ENCODE results near the gene TMEM53.

The TMEM53 gene

DNA sequence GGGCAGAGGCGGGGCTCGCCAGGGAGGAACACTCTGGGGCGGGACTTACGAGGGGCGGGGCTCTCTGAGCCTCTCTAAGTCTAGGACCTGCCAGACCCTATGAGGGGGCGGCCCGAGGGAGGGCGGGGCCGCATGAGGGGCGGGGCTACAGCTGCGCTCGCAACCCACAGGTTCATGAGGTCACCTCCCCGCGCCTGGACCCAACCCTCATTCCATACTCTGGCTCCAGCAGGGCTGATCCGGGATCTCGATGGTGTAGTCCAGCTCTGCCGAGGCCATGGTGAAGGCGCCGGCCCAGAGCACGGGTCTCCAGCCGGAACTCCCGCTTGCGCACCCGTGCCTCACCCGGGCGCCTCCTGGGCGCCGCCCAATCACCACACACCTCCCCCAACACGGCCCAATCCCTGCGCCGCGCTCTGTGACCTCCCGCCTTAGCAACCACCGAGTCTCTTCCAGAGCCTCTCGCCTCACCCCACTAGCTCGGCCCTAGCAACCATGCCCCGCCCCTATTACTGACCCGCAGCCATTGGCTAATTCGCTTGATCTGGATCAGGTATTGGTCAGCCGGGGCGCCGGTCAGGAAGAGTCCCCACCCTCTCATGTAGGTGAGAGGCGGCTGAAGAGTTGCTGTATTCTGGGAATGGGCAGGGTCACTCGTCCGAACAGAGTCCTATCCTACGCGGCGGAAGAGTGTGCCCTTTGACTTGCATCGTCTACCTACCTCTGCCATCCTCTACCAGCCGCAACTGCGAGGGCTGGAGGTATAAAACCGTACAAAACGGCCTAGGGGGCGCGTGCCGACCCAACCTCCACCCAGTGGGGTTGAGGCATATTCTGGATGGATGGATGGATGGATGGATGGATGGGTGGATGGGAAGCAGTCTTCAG lies at the start of gene TMEM53, which contains the start of gene ARMH1:
TMEM53 (minus strand) TSS at position 369 of the 888 bp plus-strand sequence; CDS start at position 279, 90 bp downstream.
ARMH1 (plus strand) TSS at position 602 of the 888 bp plus-strand sequence. CDS start 14,984 bp downstream, outside the sequence.
- peaks cover 14% of the 10 kb centered on the region for H3K4me1 ChIP-seq (ENCODE audit: control insufficient read depth, low read depth, low read length)
- H3K4me3 ChIP-seq (ENCODE audit: low read length): peak within 1 kb of the TSS; percentile 93
- no peaks in the 10 kb centered on the region for H3K36me3 ChIP-seq (ENCODE audit: control insufficient read depth, low read depth, low read length)
- peak within 1 kb of the TSS; percentile 75 for H3K9ac ChIP-seq (ENCODE audit: low read length)
- no peaks in the 10 kb centered on the region for H3K9me3 ChIP-seq (ENCODE audit: control insufficient read depth, low read depth, low read length)
- peak within 1 kb of the TSS; percentile 89 for H3K27ac ChIP-seq (ENCODE audit: low read length)
- no peaks in the 10 kb centered on the region for H3K27me3 ChIP-seq (ENCODE audit: control insufficient read depth, insufficient read depth, low read length)

DNA sequence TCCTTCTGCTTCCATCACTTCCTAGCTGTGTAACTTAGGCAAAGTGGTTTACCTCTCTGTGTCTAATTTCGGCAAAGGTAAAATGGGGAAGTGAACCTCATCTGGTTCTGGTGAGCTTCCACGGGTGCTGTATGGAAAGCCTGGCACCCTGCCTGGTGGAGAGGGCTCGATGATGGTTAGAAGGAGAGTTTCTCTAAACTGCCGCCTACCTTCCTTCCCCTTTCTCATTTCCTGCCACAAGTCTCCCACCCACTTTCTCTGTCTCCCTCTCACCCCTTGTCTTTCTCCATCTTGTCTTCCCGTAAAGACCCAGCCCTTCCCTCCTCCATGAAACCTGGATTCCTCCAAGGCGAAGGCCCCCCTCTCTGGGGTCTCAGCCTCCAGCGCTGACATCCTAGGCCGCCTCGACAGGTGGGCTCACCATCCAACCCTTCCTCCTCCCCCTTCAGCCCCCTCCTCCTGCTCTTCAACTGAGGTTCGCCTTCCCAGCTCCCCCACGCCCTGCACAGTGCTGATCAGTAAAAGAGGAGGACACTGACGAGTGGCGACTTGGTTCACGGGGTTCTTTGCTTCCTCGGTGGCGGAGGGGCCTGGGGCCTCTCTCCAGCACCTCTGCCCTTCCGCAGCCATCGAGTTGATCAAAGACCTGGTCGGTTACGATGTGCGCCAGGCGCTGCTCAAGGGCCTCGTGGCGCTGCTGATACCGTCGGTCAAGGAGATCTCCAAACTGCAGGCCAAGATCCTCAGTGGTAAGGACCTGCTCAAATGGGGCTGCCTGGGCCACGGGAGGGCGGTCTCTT lies 49.4 kb upstream of the TMEM53 start:
- H3K4me3 ChIP-seq (ENCODE audit: low read length): no peak overlapping the region
- H3K4me1 ChIP-seq (ENCODE audit: control insufficient read depth, low read depth, low read length): no peaks in the 10 kb centered on the region
- no peak overlapping the region for H3K9ac ChIP-seq (ENCODE audit: low read length)

DNA sequence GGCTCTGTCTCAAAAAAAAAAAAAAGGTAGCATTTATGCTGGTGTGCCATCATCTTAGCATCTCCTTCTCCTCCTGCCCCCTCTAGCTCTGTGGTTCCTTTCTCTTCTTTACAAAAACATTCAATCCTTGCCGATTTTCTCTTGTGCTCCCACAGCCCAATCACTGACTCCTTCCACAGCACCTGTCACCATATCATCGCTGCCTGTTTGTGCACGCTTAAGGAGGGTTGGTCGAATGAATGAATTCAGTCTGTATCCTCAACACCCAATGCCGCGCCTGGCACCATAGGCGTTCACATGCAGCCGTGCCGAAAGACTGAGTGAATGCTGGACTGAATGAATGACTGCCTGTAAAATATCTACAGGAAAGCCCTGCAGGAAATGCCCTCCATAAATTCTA lies 48.8 kb upstream of the TMEM53 start:
- Histone ChIP-seq H3K9me3 (ENCODE audit: control insufficient read depth, low read depth, low read length) (no peaks in the 10 kb centered on the region), H3K4me3 (ENCODE audit: low read length) (no peak overlapping the region), H3K27ac (ENCODE audit: low read length) (no peak overlapping the region), H3K27me3 (ENCODE audit: control insufficient read depth, insufficient read depth, low read length) (no peaks in the 10 kb centered on the region), H3K36me3 (ENCODE audit: control insufficient read depth, low read depth, low read length) (no peaks in the 10 kb centered on the region), H3K4me1 (ENCODE audit: control insufficient read depth, low read depth, low read length) (no peaks in the 10 kb centered on the region), H3K9ac (ENCODE audit: low read length) (no peak overlapping the region)

More for the DNA sequence above, 49.4 kb upstream of the TMEM53 start:
- Histone ChIP-seq H3K27me3 (ENCODE audit: control insufficient read depth, insufficient read depth, low read length) (no peaks in the 10 kb centered on the region), H3K9me3 (ENCODE audit: control insufficient read depth, low read depth, low read length) (no peaks in the 10 kb centered on the region), H3K36me3 (ENCODE audit: control insufficient read depth, low read depth, low read length) (no peaks in the 10 kb centered on the region), H3K27ac (ENCODE audit: low read length) (no peak overlapping the region)

DNA sequence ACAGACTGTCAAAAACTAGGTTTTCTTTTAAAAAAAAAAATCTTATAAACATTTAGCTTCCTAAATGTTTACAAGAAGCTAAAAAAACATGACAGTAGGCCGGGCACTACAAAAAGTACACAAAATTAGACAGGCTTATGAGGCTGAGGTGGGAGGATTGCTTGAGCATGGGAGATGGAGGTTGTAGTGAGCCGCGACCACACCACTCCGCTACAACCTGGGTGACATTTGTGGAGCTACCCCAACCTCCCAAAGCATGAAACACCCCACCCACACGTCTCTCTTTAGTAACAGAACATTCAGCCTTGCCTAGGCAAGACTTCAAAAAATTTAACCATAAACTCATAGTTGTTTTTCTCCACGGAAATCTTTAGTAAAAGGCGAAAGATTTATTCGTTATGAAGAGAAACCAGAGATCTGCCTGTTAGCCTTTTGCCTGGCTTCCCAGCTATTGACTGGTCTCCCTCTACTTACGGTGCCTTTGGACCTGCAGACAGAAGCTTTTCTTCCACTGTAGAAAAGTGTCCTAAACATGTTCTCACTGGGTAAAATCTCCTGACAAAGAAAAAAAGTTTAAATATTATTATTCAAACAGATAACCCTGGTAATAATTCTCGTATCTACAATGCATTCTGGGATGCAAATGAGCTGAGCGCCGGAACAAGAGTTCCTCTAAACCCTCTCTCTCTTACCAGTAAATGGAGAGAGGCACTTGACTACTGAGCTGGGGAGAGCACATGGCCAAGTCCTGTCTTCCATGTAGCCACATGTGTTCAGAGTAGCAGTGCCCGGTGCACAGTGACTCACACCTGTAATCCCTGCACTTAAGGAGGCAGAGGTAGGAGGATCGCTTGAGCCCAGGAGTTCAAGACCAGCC lies 47.4 kb upstream of the TMEM53 start:
- H3K4me1 ChIP-seq (ENCODE audit: control insufficient read depth, low read depth, low read length): no peaks in the 10 kb centered on the region
- peak overlapping the region; percentile 92 for H3K27ac ChIP-seq (ENCODE audit: low read length)
- no peaks in the 10 kb centered on the region for H3K36me3 ChIP-seq (ENCODE audit: control insufficient read depth, low read depth, low read length)
- no peaks in the 10 kb centered on the region for H3K9me3 ChIP-seq (ENCODE audit: control insufficient read depth, low read depth, low read length)
- H3K9ac ChIP-seq (ENCODE audit: low read length): peak overlapping the region; percentile 62
- no peaks in the 10 kb centered on the region for H3K27me3 ChIP-seq (ENCODE audit: control insufficient read depth, insufficient read depth, low read length)
- no peak overlapping the region for H3K4me3 ChIP-seq (ENCODE audit: low read length)

DNA sequence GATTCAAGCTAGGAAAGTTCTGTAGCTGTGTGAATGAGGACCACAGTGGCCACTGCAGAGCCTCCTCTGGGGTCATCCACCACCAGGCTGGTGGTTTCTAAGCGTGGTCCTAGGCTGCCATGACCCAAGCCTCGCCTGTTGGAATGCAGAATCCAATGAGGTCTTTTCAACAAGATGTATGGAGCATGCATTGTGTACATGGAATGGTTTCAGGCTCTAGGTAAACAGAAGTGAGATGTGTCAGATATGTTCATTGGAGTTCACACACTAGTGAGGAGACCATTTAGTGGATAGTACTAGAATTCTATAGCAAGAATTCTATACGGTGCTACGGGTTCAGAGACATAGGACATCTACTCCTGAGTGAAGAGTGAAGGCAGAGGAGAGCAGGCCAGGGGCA lies 46.0 kb upstream of the TMEM53 start:
- no peak overlapping the region for H3K27ac ChIP-seq (ENCODE audit: low read length)
- no peaks in the 10 kb centered on the region for H3K9me3 ChIP-seq (ENCODE audit: control insufficient read depth, low read depth, low read length)
- H3K27me3 ChIP-seq (ENCODE audit: control insufficient read depth, insufficient read depth, low read length): no peaks in the 10 kb centered on the region
- H3K4me1 ChIP-seq (ENCODE audit: control insufficient read depth, low read depth, low read length): peaks cover under 1% of the 10 kb centered on the region
- no peak overlapping the region for H3K9ac ChIP-seq (ENCODE audit: low read length)
- H3K36me3 ChIP-seq (ENCODE audit: control insufficient read depth, low read depth, low read length): no peaks in the 10 kb centered on the region
- H3K4me3 ChIP-seq (ENCODE audit: low read length): no peak overlapping the region

DNA sequence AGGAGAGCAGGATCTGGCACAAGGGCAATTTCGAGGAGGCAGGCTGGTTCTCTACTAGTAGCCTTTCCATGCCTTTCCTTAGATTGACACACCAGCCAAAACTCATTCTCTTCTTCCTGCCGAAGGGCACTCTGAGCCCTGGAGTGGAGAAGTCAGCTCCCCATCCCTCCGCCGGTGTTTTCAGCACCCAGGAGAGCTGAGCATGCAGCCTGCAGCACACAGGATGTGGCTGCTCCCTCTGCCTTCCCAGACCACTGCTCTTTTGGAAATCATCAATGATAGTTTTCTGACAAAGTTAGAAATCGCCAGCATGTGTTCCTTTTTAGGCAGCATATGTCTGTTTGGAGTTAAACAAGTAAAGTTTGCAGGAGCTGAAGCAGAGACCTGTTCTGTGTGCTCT lies 45.0 kb upstream of the TMEM53 start:
- Histone ChIP-seq H3K9me3 (ENCODE audit: control insufficient read depth, low read depth, low read length) (no peaks in the 10 kb centered on the region), H3K27ac (ENCODE audit: low read length) (no peak overlapping the region), H3K36me3 (ENCODE audit: control insufficient read depth, low read depth, low read length) (no peaks in the 10 kb centered on the region), H3K4me1 (ENCODE audit: control insufficient read depth, low read depth, low read length) (peaks cover 3% of the 10 kb centered on the region), H3K9ac (ENCODE audit: low read length) (no peak overlapping the region), H3K4me3 (ENCODE audit: low read length) (no peak overlapping the region), H3K27me3 (ENCODE audit: control insufficient read depth, insufficient read depth, low read length) (no peaks in the 10 kb centered on the region)

DNA sequence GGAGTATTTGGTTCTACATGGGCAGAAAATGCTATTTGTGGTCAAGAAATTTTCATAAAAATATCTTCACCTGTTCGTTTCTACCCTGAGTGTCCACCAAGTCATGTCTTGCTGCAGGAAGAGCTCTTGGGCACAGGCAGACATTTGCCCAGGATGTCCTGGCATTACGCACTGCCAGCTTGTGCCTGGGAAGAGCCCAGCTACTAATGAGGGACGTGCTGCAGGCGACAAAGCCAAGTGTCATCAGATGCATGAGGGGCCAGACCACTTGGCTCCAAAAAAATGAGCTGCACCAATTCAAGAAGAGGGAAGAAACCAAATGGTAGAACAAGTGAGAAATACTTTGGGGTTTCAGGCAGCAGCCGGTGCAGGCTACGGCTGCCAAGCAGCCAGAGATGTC lies 43.8 kb upstream of the TMEM53 start:
- peaks cover 3% of the 10 kb centered on the region for H3K4me1 ChIP-seq (ENCODE audit: control insufficient read depth, low read depth, low read length)
- no peaks in the 10 kb centered on the region for H3K36me3 ChIP-seq (ENCODE audit: control insufficient read depth, low read depth, low read length)
- no peak overlapping the region for H3K4me3 ChIP-seq (ENCODE audit: low read length)
- no peaks in the 10 kb centered on the region for H3K9me3 ChIP-seq (ENCODE audit: control insufficient read depth, low read depth, low read length)
- no peak overlapping the region for H3K27ac ChIP-seq (ENCODE audit: low read length)
- H3K27me3 ChIP-seq (ENCODE audit: control insufficient read depth, insufficient read depth, low read length): no peaks in the 10 kb centered on the region
- no peak overlapping the region for H3K9ac ChIP-seq (ENCODE audit: low read length)

DNA sequence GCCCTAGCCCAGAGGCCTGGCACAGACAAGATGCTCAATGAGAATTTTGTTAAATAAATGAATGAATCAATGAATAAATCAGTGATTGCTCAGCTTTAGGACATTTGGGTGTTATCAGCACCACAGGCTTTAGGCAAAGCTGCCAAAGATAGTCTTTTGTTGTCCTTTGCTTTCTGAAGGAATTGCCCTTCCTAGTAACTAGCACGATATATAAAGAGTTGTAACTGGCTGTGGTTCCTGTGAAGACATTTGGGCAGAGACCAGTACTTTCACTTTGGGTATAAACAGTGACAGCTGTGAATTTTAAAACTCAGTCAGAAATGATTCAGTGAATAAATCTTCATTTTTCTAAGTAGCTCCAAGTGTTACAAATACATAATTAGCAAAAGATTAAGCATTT lies 43.4 kb upstream of the TMEM53 start:
- Histone ChIP-seq H3K4me1 (ENCODE audit: control insufficient read depth, low read depth, low read length) (peaks cover 3% of the 10 kb centered on the region), H3K4me3 (ENCODE audit: low read length) (no peak overlapping the region), H3K27me3 (ENCODE audit: control insufficient read depth, insufficient read depth, low read length) (no peaks in the 10 kb centered on the region), H3K9ac (ENCODE audit: low read length) (no peak overlapping the region), H3K9me3 (ENCODE audit: control insufficient read depth, low read depth, low read length) (no peaks in the 10 kb centered on the region), H3K36me3 (ENCODE audit: control insufficient read depth, low read depth, low read length) (no peaks in the 10 kb centered on the region), H3K27ac (ENCODE audit: low read length) (no peak overlapping the region)

DNA sequence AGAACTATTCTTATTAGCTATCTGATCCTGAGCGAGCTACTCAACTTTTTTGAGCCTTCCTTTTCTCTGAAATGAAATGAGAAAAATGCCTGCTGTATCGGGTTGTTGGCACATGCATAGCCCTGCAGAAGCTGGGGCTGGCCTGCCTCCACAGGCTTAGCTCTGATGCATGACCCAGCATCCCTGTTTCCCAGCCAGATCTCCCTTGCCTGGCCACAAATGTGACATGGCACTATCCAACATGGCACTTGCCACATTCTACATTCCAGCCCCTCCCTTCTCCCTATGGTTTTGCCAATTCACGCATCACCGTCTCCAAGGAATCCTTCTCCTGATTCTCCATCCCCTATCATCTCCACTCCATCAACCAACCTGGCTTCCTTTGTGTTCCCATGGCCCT lies 42.9 kb upstream of the TMEM53 start:
- Histone ChIP-seq H3K27ac (ENCODE audit: low read length) (no peak overlapping the region), H3K4me1 (ENCODE audit: control insufficient read depth, low read depth, low read length) (peaks cover 3% of the 10 kb centered on the region), H3K9ac (ENCODE audit: low read length) (no peak overlapping the region), H3K4me3 (ENCODE audit: low read length) (no peak overlapping the region), H3K9me3 (ENCODE audit: control insufficient read depth, low read depth, low read length) (no peaks in the 10 kb centered on the region), H3K27me3 (ENCODE audit: control insufficient read depth, insufficient read depth, low read length) (no peaks in the 10 kb centered on the region), H3K36me3 (ENCODE audit: control insufficient read depth, low read depth, low read length) (no peaks in the 10 kb centered on the region)

DNA sequence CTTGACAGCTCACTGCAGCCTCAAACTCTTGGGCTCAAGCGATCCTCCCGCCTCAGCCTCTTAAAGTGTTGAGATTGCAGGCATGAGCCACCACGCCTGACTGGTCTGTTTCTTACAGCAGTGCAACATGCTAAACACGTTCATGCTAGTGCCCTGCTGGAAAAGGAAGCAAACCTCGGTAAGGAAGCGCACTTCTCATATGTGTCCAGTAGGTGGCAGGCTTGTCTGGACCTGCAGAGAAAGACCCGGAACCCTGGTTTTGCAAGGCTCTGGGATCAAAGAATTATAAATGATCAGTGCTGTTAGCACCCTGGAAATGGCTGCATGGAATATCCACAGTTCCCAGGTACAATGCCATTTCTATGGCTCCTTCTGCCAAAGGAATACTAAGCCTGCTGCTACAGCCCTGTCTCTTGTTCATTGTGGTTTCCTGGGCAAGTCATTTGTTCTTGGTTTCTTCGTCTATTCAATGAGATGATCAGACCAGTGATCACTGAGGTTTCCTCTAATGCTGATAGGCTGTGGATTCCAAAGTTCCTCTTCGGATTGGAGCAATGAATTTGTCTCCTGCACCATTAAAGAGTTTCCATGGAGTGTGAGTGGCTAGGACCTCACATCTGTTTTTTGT lies 40.8 kb upstream of the TMEM53 start:
- H3K36me3 ChIP-seq (ENCODE audit: control insufficient read depth, low read depth, low read length): no peaks in the 10 kb centered on the region
- no peaks in the 10 kb centered on the region for H3K9me3 ChIP-seq (ENCODE audit: control insufficient read depth, low read depth, low read length)
- peaks cover 3% of the 10 kb centered on the region for H3K4me1 ChIP-seq (ENCODE audit: control insufficient read depth, low read depth, low read length)
- H3K9ac ChIP-seq (ENCODE audit: low read length): no peak overlapping the region
- no peak overlapping the region for H3K4me3 ChIP-seq (ENCODE audit: low read length)
- no peaks in the 10 kb centered on the region for H3K27me3 ChIP-seq (ENCODE audit: control insufficient read depth, insufficient read depth, low read length)
- H3K27ac ChIP-seq (ENCODE audit: low read length): no peak overlapping the region

All from iPS-18a (cell line).